Stomach smooth muscle (tissue), 2 donors: Measurements from ENCODE around the gene GTF3C1.
A peak's percentile ranks its signal among the peaks of the same experiment; 100 is the strongest.

Experiments
- H3K27ac ChIP-seq: one replicate; pipeline ENCODE4 v1.7.0; 2013; ENCODE audit warnings: mild to moderate bottlenecking, low read length, inconsistent platforms
- H3K27me3 ChIP-seq, 2 donors: one replicate each; pipeline ENCODE4 v1.7.0; 2013; ENCODE audit warnings: low read length in 2 of 2; ENCODE audit not compliant: insufficient read depth in 2 of 2, control insufficient read depth in 1 of 2
- H3K36me3 ChIP-seq, 2 donors: one replicate each; pipeline ENCODE4 v1.7.0; 2013; ENCODE audit warnings: low read length in 2 of 2; ENCODE audit not compliant: control insufficient read depth in 2 of 2, insufficient read depth in 2 of 2
- H3K4me1 ChIP-seq: one replicate; pipeline ENCODE4 v1.7.0; 2013; ENCODE audit warnings: low read length; ENCODE audit not compliant: control insufficient read depth, insufficient read depth
- H3K4me3 ChIP-seq, 2 donors: one replicate each; pipeline ENCODE4 v1.7.0; 2013; ENCODE audit warnings: low read length in 2 of 2
- H3K9ac ChIP-seq, 2 donors: one replicate each; pipeline ENCODE4 v1.7.0; 2013; ENCODE audit warnings: low read length in 2 of 2, mild to moderate bottlenecking in 1 of 2
- H3K9me3 ChIP-seq, 2 donors: one replicate each; pipeline ENCODE4 v1.7.0; 2013; ENCODE audit warnings: low read length in 2 of 2; ENCODE audit not compliant: control insufficient read depth in 2 of 2
- donor health status: healthy.
- donor health status: Pancreatic carcinoma.

Gene GTF3C1

DNA sequence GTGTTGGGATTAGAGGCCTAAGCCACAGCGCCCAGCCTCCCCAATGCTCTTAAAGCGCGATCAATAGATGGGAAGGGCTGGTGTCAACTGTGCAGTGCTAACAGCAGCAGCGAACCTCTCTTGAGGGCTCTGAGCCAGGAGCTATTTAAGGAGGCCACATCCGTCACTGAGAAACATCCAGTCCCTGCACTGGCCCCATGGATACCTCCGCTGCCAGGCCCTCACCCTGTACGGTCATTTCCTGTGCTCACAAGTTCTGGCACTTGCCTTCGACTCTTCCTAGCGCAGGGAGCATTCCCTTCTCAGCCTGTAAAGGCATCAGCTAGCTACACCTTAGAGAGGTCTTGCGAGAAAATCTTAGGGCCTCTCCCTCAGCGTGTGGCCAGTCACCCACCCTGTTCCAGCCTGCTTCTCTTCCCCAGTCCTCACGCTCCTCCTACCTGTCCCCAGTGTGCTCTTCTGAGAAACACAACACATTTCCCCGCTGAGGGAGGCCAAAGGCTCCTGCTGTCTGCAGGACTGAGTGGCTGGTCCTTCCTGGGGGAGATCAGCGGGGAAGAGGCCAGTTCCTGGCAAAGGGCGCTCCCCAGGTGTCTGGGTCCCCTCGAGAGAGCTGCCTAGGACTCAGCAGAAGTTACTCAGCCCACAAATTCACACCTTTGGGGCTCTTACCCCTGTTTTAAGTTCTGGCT is 28.6 kb downstream of the GTF3C1 start:
- Histone ChIP-seq H3K4me1 (peaks cover 24% of the 10 kb centered on the region), H3K4me3 (peak overlapping the region in 1 of 2 donors; percentile 29), H3K27me3 (no peaks in the 10 kb centered on the region), H3K36me3 (peaks cover 31 to 34% of the 10 kb centered on the region in 2 donors), H3K27ac (peak overlapping the region; percentile 97), H3K9ac (peak overlapping the region; percentile 49 to 76), H3K9me3 (peaks cover 4 to 5% of the 10 kb centered on the region in 2 donors)

DNA sequence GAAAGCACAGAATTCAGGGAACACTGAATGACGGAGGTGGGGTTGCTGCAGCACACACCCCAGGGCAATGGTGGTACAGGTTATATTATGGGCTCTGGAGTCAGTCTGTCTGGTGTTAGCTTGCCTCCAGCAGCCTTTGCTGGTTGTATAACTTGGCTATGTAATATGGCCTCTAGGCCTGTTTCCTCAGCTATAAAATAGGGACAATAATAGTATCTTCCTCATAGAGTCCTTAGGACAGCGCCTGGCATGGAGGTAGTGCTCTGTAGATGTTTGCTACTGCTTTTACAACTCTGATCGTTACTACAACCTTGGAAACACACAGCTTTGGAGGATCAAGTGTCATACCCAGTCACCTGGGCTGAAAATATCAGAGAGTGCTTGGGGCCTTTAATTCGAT is 31.5 kb downstream of the GTF3C1 start:
- no peak overlapping the region for H3K4me3 ChIP-seq
- no peaks in the 10 kb centered on the region for H3K27me3 ChIP-seq
- H3K36me3 ChIP-seq, result peaks cover 13 to 14% of the 10 kb centered on the region in 2 donors
- no peak overlapping the region for H3K9ac ChIP-seq
- peaks cover 46% of the 10 kb centered on the region for H3K4me1 ChIP-seq
- no peak overlapping the region for H3K27ac ChIP-seq
- H3K9me3 ChIP-seq, result no peaks in the 10 kb centered on the region

DNA sequence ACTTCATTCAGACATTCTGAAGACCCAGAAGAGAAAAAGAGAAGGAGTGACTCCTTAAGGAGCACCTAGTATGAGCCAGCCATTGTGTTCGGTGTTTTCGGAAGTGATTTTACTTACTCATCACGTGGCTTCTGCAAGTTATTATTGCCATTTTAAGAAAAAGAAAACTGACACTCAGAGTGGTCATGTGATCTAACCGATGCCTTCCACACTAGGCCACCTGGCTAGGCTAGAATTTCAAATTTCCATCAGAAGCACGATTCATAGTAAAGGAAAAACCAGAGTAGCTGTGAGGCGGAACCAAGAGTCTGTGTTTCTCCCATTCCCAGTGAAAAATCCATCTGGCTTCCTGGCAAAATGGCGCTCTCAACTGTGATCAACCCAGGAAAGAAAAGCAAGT is 32.0 kb downstream of the GTF3C1 start:
- H3K9ac ChIP-seq, result no peak overlapping the region
- H3K27me3 ChIP-seq, result no peaks in the 10 kb centered on the region
- peaks cover 46% of the 10 kb centered on the region for H3K4me1 ChIP-seq
- no peak overlapping the region for H3K4me3 ChIP-seq
- no peaks in the 10 kb centered on the region for H3K9me3 ChIP-seq
- H3K36me3 ChIP-seq, result peaks cover 13 to 18% of the 10 kb centered on the region in 2 donors
- peak overlapping the region; percentile 94 for H3K27ac ChIP-seq

DNA sequence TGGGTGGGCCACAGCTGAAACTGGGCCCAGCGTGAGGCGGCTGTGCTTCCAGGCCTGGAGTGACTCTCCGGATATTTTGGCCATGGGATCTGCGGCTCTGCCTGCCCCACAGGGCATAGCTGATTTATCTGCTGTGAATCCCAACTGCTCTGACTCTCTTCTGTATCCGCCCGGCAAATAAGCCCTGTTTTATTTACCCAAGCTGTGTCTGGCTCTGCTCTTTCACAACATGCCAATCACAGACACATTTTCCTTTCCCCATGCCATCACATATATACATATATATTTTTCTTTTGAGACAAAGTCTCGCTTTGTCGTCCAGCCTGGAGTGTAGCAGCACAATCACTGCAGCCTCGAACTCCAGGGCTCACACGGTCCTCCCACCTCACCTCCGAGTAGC is 33.3 kb downstream of the GTF3C1 start:
- peak overlapping the region in 1 of 2 donors; percentile 21 for H3K9ac ChIP-seq
- H3K36me3 ChIP-seq, result peaks cover 13 to 27% of the 10 kb centered on the region in 2 donors
- H3K27me3 ChIP-seq, result no peaks in the 10 kb centered on the region
- H3K9me3 ChIP-seq, result no peaks in the 10 kb centered on the region
- peak overlapping the region; percentile 94 for H3K27ac ChIP-seq
- no peak overlapping the region for H3K4me3 ChIP-seq
- peaks cover 51% of the 10 kb centered on the region for H3K4me1 ChIP-seq

DNA sequence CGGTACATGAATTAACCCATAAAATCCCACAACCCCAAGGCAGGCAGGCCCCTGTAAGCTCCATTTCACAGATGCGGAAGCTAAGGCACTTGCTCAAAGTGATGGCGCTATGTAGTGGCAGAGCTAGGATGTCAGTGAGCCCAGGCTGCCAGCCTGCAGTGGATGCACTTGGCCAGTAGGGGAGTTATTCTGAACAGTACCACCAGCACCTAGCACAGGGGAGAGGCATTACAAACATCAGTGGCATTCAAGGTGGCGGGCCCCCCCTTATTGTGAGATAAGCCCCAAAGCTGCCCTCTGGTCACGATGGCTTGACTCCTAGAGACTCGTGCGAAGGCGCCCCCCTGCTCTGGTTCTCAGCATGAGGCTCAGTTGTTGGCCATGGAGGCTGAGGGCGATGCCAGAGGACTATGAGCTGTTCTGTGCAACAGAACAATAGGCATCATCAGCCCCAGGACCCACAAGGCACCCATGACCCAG is 33.8 kb downstream of the GTF3C1 start:
- no peak overlapping the region for H3K4me3 ChIP-seq
- H3K27me3 ChIP-seq, result no peaks in the 10 kb centered on the region
- no peaks in the 10 kb centered on the region for H3K9me3 ChIP-seq
- H3K9ac ChIP-seq, result peak overlapping the region in 1 of 2 donors; percentile 21
- peaks cover 48% of the 10 kb centered on the region for H3K4me1 ChIP-seq
- peak overlapping the region; percentile 94 for H3K27ac ChIP-seq
- H3K36me3 ChIP-seq, result peaks cover 15 to 29% of the 10 kb centered on the region in 2 donors

DNA sequence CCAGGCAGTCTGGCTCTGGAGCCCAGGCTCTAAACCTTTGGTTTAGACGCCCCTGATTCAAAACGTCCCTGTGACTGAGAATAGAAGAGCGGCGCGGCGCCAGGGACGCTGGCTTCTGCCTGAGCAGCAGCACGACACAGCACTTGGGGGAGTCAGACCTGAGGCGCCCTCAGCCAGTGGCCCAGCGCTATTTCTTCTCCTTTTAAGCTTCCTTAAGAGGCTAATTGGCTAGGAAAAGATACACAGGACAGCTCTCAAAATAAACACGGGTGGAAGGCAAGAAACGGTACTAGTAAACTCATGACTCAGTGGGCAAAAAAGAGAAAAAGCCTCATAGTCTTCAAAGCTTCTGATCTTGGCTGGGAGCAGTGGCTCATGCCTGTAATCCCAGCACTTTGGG is 34.9 kb downstream of the GTF3C1 start:
- Histone ChIP-seq H3K9ac (peak overlapping the region; percentile 56 to 64), H3K27me3 (no peaks in the 10 kb centered on the region), H3K27ac (peak overlapping the region; percentile 94), H3K4me3 (peak overlapping the region in 1 of 2 donors; percentile 40), H3K4me1 (peaks cover 41% of the 10 kb centered on the region), H3K36me3 (peaks cover 19 to 34% of the 10 kb centered on the region in 2 donors), H3K9me3 (no peaks in the 10 kb centered on the region)

DNA sequence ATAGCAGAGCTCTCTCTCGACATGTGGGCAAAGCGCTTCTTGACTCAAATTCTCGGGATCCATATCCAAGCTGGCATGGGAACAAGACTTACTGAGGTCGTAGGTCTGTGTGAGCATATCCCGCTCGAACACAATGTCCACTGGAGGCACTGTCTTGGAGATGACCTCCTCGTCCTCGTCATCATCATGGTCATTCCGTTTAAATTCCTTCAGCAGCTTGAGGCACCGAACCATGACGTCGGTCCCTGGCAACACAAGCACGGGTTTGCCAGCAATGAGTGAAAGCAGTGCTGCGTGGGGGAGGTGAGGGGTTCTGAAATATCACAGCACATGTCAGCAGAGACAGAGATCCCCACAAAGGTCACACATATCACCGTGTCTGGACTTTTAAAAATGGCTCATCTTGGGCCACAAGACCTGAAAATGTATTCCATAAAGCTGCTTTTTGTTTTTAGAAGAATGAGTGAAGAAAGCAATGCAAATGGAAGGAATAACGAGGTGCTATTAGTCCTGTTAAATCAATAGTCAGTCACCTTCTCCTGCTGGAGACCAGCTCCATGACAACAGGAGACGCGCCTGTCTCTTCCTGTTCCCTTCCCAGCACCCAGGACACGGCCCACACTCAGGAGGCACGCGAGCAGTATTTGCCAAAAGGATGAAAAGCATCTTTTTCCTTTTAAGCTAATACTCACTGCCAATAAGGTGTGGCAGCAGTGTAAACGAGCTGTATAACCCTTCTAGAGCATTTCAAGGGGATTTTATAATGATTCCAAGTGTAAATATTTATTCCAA is 37.9 kb downstream of the GTF3C1 start:
- Histone ChIP-seq H3K4me3 (no peak overlapping the region), H3K27me3 (no peaks in the 10 kb centered on the region), H3K9ac (peak overlapping the region in 1 of 2 donors; percentile 42), H3K36me3 (peaks cover 28 to 46% of the 10 kb centered on the region in 2 donors), H3K4me1 (peaks cover 39% of the 10 kb centered on the region), H3K9me3 (no peaks in the 10 kb centered on the region), H3K27ac (peak overlapping the region; percentile 80)

DNA sequence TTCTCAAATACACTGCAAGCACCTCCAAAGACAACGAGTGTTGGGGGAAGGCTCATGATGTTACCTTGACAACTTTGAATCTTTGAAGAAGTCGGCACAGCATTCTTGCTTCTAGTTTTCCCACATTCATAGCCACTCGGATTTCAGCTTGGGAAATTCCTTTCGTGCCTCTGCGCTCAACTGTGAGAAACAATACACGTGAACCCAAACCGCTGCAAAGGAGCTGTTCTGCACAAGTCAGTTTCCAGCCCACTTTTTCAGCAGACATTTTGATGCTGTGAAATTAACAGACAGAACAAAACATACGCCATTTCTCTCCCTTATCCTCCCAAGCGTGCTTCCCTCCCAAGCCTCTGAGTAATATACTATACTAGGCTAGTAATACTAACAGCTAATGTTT is 41.2 kb downstream of the GTF3C1 start:
- H3K4me1 ChIP-seq, result peaks cover 10% of the 10 kb centered on the region
- H3K9ac ChIP-seq, result no peak overlapping the region
- H3K4me3 ChIP-seq, result no peak overlapping the region
- no peaks in the 10 kb centered on the region for H3K9me3 ChIP-seq
- no peak overlapping the region for H3K27ac ChIP-seq
- H3K36me3 ChIP-seq, result peaks cover 52 to 76% of the 10 kb centered on the region in 2 donors
- no peaks in the 10 kb centered on the region for H3K27me3 ChIP-seq

DNA sequence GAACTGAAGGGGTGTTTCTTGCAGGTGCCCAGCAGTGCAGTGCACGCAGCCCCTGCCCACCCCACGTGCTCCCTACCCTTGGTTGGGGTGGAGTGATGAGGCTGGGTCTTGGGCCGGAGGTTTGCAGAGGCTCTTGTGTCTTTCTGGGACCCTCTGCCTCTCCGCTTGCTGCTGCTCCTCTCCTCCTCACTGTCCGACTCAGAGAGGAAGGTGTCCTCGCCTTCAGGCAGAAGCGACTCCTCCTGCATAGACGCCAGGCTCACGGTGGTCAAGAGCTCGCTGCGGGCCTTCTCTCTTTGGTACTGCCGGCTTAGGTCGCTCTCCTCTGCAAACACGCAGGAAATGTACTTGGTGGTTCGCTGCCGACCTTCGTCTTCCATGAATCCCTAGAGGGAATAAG is 42.9 kb downstream of the GTF3C1 start:
- Histone ChIP-seq H3K27ac (no peak overlapping the region), H3K4me1 (peaks cover 6% of the 10 kb centered on the region), H3K36me3 (peaks cover 66 to 81% of the 10 kb centered on the region in 2 donors), H3K9me3 (no peaks in the 10 kb centered on the region), H3K4me3 (no peak overlapping the region), H3K27me3 (no peaks in the 10 kb centered on the region), H3K9ac (no peak overlapping the region)

DNA sequence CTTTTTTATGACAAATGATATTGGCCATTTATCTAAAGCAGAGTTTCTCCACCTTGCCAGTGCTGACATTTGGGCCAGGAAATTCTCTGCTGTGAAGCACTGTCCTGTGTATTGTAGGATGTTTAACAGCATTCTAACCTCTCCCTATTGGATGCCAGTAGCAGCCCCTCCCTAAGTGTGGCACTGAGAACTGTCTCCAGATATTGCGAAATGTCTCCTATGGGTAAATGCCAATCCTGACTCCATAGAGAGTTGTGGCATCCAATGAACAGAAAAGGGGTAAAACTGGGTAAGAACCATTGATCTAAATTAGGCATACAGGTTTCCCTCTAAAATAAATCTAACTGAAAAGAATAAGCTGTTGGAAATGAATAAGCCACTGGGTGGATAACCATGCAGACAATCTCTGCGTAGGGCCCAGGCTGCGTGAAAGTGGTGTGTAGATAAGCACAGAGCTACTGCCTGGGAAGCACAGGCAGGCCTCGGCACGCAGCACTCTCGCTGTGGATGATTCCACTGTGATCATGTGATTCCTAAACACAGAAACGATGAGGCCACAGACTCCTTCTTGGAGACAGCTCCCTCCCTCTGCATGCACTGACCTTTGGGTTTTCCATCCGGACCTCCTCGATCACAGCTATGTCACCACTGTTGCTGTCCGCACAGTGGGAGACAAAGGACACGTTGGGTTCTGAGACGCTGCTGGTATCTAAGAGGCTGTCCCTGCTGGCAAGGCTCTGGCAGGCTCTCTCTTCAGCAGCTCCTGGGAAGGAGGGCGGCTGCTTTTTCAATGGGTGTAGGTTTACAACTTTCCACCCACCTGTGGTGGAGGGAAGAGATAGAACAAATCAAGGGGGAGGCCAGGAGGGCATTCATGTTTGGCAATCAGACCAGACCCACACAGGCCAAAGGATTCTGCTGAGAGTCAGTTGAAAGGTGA is 44.1 kb downstream of the GTF3C1 start:
- no peak overlapping the region for H3K27ac ChIP-seq
- no peak overlapping the region for H3K4me3 ChIP-seq
- H3K9me3 ChIP-seq, result no peaks in the 10 kb centered on the region
- no peak overlapping the region for H3K9ac ChIP-seq
- H3K4me1 ChIP-seq, result no peaks in the 10 kb centered on the region
- peaks cover 71 to 83% of the 10 kb centered on the region in 2 donors for H3K36me3 ChIP-seq
- H3K27me3 ChIP-seq, result no peaks in the 10 kb centered on the region
